SKM-1 (cell line): Measurements from ENCODE around the gene CADPS.

Source experiments
- DNase-seq: peaks from one replicate; lab custom pipeline; 2025; ENCODE audit not compliant: unreplicated experiment; lab: John Stamatoyannopoulos, UW

Gene CADPS

DNA sequence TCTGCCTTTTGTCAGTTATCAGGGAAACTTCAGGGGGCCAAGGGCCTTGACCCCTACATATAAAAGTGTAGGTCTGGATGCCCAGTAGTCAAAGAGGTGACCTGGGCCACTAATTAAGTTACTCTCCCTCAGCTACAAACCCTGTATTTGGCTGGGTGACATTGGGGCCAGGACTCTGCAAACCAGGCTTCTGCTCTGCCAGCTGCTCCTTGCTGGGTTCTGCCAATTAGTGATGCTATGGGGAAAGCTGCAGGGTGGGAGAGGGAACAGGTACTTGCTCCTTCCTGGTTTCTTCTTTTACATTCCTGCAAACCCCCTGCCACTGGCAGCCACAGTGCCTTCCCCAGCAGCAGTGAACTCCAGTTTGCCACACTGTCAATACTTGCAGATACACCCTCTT is 179.2 kb downstream of the CADPS start:
- no peak for DNase-seq

DNA sequence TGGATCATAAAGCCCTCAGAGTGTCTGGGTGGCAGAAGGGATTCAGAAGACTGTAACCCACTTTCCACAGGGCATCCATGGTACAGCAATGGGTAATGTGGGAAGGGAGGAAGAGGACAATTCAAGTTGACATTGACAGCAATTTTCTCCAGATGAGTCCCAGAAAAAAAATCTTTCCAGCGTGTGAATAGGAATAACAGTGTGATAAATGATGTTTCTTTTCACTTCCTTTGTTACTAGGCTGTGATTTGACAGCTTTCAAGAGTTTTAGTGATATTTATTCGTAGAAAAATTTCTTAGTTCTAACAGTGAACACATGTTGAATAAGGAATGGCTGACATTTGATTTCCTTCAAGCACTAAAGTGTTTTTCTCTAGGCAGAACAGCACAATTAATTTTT is 186.4 kb downstream of the CADPS start:
- DNase-seq, result no peak

DNA sequence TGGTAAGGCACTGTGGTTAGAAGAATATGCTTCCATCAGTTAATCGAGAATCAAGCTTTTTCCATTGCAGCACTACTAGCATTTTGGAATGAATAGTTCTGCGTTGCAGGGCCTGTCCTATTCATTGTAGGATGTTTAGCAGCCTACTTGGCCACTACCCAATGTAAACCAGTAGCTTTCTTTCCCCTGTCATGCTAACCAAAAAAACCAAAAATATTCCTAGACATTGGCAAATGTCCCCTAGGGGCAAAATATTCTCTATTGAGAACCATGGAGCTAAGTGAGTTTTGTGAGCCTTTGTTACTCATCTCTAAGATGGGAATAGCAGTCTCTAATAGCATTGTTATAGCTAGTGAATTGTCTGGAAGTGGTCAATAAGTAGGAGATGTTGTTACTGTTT is 187.2 kb downstream of the CADPS start:
- DNase-seq, result no peak

DNA sequence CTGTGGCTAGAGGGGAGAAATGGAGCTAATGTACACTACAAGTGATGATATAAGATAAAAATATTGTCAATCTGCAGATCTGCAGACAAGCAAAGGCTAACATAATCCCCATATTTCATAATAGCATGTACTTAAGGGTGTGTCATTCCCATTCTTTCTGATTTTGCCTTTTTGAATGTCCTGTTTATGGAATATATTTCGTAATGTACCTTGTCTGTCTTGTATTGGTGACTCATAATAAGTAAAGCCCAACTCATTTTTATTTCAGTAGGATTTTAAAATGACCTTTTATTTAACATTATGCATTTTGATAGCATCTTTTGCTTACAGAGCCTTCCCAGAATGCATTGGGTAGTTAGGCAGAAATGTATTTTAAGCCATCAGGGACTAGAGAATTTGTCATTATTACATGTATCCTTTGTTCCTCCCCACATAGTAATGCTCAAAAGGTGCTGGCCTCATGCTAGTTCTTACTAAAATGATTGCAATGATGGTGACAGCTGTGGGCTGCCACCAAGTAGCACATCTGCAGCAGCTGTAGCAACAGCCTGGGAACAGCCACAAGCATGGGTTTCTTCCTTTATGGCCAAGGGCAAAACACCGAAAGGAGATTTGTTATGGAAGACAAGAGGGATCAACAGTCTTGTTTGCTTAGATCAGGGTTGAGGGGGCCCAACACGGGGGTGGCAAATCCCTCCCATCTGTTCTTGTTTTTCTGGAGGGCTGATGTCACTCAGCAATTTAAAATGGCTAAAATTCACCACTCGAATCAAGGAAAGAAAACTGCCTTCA is 188.5 kb downstream of the CADPS start:
- no peak for DNase-seq

DNA sequence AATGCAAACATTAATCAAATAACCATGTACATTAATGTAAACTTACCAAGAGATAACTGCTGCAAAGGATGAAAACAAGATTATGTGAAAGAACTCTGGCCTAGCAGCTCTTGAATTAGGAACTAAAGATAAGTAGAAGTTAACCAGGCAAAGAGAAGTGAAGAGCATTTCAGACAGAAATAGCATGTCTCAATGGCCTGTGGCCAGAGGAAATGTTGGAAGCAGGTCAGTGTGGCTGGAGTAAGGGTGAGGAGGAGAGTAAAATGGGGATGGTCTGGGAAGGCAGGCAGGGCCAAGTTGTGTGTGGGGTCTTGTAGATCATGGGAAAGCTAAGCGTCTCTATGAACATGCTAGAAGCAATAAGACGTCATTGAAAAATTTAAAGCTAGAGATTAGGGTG is 192.4 kb downstream of the CADPS start:
- DNase-seq, result no peak

DNA sequence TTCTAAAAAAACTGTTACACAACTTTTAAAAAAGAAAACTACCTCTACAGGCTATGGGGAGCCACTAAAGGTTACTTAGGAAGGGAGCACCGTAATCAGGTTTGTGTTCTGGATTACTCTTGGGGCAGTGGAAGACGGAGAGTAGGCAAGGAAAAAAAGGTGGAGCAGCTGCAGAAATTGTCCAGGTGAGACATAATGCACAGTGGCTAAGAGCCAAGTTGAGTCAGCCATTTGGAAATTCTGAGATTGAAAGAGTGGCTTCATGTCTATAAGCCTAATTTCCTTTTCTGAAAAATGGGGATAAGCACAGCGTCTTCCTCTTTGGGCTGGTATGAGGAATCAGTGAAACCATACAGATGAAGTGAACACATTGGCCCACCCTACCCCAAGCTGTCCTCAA is 195.2 kb downstream of the CADPS start:
- DNase-seq, result no peak

DNA sequence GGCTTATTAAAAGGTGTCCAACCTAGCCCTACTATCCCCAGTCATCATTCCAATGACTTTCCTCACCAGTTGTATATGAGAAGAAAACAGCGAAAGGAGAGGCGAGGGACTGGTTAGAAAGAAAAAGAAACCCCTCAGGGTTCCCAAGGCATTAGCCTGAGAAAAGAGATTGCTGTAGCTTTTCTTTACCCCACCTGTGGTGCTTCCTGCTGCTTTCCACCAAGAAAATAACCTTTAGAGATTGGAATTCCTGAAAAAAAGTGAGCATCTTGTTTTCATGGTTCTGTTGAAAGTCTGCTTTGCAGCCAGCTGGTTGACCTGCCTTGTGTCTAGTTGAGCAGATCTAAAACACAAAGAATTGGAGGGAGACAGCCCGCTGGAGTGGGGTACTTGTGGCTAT is 196.4 kb downstream of the CADPS start:
- DNase-seq, result no peak

DNA sequence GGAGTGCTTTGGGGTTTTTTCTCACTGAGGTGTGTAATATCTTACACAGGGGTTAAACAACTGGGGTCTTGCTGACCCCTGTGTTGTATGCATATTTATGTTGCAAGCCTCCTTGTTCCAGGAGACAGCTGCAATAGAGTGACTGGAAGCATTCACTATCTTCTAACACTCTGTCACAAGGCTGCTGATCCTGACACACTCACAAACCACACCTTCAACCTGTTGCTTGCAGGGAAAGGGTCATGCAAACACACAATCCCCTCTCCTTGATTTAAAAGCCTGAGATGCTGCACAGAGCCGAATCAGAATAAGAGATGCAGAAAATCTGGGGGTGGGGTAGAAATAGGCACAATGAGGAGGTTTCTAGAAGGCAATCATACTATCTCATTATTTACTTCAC is 197.3 kb downstream of the CADPS start:
- DNase-seq, result no peak

DNA sequence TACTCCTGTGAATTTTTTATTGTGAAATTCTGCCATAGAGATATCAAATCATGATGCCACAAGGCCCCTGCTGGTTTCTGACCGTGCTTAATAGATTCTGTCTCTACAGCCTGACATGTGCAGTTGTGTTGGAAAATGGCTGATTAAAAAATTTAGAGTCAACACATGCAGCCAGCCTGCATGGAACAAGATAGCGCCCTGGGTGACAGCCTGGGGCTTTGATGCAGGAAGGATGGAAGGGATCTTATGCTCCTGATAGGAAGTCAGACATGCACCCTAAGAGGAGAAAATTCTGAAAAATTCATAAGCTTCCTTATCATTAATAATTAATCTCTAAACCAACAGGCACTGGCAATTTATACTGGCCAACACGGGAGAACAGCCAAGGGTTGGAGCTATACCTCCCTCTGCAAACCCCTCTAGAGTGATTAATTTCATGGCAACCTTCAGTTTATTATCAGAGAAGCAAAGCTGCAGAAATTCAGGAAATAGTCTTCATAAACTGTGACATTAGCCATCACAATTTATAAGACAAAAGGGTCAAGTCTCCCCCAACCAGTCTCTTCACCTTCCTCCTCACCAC is 198.4 kb downstream of the CADPS start:
- no peak for DNase-seq

DNA sequence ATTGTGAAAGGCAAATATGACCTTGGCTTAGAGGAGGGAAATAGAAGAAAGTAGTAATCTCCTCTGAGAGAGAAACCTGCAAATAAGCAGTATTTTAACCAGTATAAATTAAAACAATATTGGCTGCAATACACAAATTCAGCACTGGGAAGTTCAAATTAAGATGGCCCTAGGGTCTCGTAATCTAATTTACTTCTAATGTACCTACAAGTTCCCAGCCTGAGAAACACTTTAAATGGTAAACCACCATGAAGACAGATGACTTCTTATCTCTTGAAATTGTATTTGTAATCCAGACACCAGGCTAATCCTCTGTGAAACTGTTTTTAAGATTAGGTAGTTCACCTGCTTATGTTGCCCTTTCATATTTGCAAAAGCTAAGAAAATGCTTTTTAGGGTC is 199.7 kb downstream of the CADPS start:
- no peak for DNase-seq

DNA sequence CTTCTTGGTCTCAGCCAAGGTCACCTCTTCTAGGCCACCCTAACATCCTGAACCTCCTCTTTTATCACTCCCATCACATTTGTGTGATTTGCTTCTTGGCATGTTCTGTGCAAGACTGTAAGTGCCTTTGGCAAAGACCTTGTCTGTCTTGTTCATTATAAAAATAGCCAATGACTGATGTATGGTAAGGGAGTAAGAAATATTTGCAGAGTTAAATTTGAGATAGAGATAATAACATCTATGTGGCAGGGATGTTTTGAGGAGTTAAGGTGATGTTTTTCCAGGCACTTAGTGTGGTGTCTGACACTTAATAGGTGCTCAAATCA is 202.3 kb downstream of the CADPS start:
- DNase-seq, result no peak

DNA sequence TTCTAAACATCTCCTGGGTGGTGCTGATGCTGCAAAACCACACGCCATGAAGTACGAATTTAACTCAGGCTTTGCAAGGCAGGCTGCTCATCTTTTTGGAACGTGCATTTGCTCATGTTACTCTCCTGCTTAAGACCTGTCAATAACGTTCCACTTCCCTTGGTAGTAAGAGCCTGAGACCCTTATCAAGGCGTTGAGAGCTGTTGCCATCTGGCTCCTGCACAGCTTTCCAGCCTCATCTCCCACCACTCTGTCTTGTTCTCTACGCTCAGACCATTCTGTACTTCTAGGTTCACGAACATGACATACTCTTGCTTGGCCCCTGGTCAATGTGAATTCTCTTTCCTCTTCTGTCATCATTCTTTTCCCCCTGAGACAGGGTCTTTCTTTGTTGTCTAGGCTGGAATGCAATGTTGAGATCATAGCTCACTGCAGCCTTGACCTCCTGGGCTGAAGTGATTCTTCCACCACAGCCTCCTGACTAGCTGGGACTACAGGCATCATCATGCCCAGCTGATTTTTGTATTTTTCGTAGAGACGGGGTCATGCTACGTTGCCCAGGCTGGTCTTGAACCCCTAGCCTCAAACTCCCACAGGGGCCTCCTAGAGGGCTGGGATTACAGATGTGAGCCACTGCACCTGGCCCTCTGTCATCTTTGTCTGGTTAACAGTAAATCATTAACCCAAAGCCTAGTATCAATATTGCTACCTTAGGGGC is 202.8 kb downstream of the CADPS start:
- no peak for DNase-seq

DNA sequence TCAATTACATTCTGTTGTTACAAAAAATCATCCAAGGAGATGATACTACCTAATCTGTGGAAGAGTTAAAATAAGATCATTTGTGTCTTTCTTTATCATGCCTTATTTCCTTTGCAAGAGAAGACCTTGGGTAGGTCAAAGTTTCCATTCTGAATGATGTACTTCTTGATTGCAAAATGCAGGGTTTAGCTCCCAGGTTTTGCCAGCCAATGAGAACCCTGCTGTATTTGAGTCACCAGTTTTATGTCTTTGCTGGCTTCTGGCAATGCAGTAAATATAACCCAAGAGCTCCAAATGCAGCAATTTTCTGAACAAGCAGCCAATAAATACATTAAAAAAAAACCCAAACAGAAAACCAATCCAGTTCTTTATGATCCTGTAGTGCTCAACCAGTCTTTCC is 204.9 kb downstream of the CADPS start:
- DNase-seq, result no peak

DNA sequence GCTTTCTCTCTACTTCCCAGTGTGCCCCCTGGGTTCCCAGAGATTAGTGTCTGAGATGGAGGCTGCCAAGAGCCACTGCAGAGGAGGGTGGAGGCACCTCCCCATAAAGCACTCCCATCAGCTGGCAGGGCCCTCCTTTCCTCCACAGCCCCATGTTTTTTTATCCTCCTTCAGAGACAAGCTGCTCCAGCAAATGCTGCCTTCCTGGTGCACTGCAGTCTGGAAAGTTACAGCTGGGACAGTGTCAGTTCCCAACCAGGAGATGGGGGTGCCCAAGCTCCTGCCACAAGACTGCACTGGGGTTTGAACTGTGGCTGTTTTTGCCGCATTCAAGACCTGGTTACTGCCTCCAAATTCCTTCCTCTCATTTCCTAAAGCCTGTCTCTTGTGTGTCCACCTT is 206.1 kb downstream of the CADPS start:
- no peak for DNase-seq

DNA sequence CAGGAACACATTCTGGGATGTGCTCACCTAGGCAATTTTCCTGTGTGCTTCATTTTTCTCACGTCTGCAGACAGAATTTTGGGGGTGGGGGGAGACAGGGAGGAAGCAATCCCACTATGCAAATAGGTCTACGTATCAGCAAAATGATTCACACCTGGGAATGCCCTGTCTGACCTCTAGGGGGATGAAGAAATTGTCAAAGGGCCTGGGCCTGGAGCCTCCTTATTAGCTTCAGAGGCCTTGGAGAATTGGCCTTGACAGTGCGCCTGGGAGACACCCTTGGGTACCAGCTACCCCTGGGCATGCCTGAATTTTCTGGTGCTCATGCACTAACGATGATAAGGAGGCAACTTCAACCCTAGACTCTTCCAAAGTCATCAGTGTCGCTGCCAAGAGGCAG is 207.5 kb downstream of the CADPS start:
- DNase-seq, result no peak

DNA sequence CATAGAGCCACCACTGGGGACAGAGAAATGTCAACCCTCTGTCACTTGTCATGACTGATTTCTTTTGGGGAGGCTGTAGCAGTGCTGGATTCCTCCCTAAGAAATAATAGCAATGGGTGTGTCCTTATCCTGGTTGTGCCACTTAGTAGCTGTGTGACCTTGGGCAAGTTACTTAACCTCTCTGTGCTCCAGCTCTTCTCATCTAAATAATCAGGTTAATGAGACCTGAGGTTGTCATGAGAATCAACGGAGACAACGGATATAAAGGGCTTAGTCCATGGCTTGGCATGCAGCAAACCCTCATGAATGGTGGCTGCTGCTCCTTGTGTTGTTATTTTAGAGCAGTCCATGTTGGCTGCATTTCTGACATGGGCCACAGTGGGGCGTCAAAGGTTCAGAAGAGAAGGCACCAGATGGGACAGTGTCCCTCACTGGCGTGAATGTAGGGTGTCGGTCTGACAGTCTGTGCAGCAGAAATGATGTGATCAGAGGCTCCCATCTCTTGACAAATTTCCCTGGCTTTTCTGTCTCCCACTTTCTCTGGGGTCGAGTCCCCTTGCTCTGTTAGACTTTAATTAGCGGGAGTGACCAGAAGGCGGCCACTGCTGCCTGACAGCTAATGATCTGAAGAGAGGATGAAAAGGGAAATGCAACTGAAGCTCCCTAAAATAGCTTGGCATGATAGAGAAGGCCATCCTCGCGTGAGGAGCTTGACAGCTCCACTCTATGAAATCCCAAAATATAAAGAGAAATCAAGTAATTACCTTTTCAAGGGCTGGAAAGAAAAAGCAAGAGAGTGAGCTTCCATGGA is 209.4 kb downstream of the CADPS start:
- peak; percentile 12 for DNase-seq

DNA sequence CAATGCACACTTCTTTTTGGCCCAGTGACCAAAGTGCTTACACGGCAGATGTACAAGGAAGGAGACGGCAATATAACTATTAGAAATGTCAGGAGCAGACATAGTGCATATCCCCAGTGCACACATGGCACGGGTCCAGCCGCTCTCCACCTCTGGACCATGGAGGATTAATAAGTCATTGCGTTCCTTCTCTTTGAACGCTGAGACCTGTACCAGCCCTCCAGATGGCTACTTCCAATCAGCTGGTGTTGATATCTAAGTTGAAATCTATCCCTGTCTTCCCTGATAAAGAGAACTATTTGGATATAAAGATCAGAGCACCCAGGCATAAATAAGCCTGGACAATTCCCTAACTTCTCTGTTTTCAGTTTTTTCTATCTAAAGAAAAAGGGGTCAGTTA is 212.5 kb downstream of the CADPS start:
- no peak for DNase-seq

DNA sequence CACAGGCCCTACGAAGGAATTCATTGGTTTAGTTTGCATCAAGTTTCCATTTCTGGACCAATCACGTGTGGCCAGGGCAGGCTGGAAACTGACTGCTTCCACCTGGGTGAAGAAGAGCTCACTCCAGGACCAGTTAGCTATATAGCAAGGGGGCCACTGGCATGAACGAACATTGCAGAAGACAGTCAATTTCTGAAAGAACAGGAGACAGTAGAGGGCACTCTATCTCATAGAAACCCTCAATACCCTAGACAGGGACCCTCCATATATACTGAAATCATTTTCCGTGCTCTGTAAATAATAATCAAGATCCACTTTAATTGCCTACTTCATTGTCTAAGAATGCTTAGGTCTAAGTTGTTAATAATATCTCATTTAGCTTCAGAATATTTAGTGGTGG is 215.6 kb downstream of the CADPS start:
- no peak for DNase-seq

DNA sequence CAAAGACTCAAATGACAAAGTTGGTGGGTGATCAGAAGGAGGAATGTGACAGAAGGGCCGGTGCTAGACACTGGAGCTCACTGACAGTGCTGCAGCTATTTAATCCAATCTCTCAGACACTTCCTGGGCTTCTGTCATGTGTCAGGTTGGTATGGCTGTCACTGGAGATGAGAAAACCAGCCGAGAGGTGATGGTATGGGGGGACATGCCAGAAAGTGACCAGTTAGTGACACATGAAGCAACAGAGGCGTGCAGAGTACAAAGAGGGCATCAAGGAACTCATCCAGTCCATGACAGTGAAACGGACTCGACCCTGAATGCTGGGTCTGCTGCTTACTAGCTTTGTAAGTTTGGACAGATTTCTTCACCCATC is 219.5 kb downstream of the CADPS start:
- DNase-seq, result no peak

DNA sequence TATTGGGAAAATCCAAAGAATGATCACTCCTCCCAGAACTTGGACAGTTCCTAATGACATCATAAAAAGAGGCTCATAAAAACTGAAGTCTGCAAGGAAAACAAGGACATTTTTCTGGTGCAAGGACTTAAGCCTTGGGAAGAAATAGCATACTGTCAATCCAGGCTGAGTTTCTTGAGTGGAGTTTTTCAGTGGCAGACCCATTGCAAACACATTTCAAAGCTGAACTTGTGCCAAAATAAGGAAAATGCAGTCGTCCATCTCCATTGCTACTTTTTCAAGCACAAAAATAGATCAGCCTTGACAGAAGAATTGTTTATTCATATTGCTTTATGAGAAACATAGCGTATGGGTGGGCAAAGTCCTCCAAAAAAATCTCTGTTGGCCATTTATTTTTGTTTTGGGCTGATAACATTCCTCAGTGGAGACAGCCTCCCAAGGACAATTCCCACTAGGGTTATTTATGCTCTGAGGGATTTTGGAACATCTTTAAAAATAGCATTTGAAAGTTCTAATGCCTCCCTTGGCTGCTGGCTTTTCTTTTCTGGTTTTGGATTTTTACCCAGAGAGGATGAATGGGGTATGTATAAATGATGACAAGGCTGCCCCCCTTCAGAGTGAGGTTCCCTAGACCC is 220.0 kb downstream of the CADPS start:
- no peak for DNase-seq

DNA sequence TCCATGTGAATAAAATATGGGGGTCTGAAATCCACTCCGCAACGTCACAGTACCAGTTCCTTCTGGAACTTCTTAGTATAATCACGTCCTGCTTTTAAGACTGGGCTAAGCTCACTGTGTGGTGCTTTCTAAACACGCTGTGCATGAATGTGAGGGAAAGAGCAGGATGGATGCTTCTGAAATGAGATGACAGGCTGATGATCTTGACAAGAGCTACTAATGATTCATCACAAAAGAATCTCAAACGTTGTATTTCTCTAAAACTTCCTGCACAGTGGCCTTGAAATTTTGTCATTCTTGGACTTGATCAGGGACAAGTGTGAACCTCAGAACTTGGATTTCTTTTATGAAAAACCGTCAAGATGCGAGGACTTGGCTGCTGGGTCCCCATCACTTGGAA is 221.4 kb downstream of the CADPS start:
- no peak for DNase-seq
